HG03460 (cell line): Measurements from ENCODE around the gene LTBR.

ENCODE experiments used
- ATAC-seq: cut with Tn5 transposase; IDR thresholded peaks from one replicate; pipeline ENCODE4 v1.9.1; 2021; ENCODE audit not compliant: unreplicated experiment

LTBR gene

DNA sequence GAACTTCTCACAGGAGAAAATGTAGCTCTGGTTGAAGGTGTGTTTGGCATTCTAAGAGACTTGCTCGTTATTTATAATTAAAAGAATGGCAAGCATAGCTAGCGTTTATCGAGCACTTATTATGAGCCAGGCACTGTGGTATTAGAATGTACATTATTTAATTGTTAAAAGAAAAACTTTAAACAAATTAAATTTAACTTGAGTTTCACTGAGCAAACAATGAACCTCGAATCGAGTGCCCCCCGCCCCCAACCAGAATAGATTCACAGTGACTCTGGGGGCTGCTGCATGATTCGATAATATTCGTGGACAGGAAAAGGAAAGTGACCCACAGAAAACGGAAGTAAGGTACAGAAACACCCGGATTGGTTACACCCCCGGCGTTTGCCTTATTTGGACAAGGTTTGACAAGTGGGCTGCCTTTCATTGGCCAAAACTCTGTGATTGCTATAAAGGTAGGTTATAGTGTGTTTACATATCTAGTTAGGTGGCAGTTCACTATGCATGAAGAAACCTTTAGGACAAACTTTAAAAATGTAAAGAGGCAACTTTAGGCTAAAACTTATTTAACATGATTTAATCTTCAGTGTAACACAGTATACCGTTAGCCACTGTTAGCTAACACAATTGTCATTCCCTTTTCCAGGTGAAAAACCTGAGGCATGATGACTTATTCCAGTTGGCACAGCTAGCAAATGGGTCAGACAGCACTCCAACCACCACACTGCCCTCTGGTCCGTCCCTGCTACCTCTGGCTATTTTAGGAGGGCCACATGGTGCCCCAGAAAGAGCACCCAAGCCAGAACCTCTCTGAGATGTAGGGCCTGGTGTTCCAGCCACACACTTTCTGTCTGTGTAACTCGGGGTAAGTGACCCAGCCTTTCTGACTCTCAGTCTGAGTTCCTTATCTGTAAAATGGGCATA, 15.7 kb upstream of the LTBR start:
- no peak for ATAC-seq

DNA sequence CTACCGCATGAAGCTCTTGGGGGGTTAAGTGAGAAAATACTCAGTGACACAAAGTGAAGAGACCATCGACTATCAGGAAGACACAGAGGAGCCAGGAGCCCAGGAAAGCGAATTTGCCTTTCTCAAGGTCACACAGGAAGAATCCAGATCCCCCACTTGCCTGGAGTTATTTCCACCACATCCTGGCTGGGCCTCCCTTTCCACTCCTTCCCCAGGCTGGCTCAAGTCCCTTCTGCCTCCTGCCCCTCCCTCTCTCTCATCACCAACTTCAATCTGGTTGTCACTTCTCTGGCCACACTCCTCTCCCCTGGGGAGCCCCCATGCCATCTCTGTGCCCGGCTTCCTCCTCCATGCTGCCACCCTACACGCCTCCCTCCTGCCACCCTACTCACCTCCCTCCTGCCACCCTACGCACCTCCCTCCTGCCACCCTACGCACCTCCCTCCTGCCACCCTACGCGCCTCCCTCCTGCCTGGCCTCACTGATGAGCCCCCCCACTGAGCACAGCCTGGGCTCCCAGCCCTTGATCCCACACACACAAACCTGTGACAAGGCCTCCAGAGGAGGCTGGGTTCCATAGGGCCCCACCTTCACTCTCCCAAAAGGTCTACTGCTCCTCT, 14.9 kb upstream of the LTBR start:
- ATAC-seq: no peak

DNA sequence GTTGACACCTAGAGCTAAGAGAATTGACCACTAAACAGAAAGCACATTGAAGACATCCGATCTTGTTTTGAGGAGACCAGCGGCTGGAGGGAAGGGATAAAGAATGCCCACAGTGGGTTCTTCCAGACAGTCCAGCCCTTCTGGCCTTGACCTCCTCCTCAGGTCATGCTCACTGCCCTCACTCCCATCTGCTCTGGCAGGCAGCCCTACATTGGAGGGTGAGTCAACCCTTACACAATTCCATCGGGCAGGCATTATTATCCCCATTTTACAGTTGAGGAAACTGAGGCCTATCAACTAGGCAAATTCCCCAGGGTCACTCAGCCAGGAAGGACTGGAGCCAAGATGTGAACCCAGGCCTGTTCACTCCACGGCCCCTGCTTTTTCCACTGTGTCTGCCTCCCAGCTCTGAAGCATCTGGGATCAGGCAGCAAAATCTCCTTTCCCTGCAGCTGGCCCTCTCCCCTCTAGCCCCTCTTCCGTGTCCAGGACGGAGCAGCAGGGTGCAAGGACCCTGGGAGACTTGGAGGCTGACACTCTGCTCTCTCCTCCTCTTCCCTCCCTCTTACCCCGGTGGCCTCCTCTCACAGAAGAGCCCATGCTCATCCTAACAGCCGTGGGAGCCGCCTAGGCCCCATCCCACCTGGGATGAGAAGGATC, 13.9 kb upstream of the LTBR start:
- ATAC-seq: no peak

DNA sequence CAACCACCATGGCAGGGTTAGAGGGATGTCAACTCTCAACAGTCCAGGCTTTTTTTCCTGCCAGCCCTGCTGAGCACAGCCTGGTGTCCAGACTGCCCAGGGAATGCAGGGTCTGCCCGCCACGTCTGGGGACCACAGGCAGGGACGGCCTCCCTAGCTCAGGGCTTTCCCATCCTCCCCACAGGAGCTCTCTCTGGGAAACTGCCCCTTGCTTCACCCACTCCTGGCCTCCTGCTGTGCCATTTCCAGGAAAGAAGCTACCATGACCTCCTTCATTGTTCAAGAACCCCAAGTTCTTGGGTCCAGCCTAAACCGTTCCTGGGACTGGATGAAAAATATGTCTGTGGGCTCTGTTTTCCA, 13.4 kb upstream of the LTBR start:
- no peak for ATAC-seq

DNA sequence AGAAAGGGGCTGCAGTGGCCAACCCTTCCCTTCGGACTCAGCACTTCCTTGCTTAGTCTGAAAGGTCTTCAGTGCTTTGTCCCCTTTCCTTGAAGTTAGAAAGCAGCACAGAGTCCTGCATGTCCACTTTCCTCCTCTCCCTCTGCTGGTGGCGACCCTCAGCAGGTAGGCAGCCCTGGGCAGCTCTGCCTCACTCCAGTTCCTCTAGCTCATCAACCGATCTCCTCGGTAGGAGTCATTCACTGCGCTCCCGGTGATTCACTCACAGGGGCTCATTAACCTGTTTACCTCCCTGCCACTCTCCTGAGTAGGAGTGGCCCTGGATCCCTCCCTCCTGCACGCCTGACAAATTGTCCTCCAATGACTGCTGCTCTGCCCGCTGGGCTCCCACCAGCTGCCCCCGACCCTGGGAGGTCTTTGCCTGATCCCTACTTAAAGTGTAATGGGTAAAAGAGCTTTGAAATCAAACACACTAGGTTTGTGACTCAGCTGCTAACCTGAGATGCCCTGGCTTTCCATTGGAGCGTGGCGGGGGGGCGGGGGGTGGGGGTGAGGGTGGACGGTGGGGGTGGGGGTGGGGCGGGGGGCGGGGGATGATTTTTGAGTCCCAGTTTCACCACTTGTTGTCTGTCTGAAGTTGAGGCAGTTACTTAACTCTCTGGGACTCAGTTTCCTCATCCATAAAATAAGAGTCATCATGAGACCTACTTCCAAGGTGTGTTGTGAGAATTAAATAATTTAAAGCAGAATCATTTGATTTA, 12.8 kb upstream of the LTBR start:
- no peak for ATAC-seq

DNA sequence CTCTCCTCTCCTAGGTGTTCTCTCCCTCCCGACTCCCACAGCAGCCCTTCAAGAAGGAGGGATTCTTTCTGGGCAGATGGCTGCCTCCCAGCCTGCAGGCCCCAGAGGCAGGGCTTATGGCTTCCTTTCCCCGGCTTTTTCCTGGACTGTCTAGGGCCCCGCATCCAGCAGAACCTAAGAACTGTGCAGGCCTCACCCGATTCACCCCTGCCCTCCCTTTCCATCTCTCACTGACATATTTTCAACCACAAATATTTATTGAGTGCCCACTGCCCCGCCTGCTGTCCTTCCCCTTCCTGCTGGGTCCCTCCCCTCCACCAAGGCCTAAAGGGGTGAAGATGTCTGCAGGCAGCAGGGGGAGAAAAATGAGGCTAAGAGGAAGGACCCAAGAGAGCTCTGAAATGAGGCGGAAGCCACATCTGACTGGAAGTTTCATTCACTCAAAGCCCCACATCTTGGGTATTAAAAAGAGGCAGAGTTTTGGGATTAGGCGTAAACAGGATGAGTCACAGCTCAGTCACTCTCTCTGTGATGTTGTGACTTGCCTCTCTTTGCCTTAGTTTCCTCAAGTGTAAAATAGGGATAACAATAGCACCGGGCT, 11.5 kb upstream of the LTBR start:
- no peak for ATAC-seq

DNA sequence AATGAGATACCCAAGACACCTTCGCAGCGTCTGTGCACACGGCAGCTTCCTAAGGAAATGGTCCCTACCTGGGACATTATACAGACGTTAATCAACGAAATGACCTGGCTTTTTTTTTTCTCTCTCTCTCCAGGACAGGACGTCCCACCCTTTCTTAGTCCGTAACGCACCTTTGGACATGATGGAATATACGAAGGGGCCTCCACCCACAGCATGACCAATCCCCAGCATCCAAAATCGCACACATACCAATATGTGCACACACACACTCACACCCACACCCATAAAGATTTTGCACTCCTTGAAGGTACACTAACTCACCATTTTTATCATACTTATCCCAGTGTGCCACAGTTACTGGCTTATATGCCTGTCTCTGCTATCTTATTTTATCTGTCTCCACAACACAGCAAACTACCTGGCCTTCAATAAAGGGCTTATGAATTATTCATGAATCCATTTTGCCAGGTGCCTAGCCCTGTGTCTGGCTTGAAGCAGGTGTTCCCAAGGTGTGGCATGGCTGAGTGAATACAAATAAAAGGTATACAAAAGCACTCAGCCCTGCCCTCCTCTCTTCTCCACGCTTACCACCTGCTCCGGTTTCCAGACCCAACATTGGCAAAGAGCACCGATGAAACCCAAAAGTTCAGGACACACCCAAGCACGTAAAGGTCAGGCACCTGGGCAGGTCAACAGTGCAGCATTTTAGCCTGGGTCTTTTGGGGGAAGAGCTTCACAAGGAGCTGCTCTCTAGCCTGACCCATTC, 10.8 kb upstream of the LTBR start:
- ATAC-seq: no peak

DNA sequence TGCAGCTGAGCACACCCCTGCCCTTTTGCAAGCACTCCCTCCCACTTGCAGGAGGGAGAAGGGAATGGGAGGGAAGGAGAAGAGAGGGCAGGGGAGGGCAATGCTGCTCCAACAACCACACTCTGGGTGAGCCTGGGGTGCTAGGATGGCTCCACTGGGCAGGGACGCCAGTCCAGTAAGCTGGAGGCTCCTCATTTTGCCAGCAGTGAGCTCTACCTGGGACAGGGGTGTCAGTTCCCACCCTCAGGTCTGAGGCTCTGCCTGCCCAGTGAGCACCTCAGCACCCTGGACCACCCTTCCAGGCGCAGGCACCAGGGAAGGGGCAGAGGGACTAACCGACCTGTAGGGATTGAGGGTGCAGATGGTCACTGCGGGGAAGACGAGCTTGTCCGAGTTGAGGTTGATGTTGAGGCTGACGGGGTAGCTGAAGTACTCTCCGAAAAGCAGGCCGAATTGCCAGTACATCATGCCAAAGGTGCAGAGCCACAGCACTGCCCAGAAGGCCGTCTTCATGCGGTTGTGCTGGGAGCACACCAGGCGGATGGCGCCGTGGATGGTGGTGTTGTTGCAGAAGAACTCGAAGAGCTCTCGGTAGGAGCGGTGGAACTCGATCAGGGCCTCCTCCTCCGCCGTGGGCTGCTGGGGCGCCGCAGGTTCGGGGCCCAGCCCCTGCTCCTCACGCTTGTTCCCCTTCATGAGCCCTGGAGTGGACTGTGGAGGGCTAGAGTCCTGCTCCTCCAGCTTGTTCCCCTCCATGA, 9.8 kb upstream of the LTBR start:
- no peak for ATAC-seq

DNA sequence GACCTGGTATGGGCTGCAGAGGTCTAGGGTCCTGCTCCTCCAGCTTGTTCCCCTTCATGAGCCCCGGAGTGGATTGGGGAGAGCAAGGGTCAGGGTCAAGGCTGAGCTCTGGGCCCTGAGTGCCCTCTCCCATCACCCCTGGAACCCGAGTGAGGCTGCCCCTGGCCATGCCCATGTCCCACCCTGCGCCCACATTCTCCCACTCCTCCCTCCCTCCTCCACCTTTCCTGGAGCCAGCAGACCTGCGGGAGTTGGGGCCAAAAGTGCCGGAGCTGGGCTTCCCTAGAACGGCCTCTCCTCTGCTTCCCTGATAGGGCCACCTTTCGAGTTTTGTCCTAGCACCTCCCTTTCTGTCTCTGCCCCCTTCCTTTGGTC, 9.2 kb upstream of the LTBR start:
- ATAC-seq: no peak

DNA sequence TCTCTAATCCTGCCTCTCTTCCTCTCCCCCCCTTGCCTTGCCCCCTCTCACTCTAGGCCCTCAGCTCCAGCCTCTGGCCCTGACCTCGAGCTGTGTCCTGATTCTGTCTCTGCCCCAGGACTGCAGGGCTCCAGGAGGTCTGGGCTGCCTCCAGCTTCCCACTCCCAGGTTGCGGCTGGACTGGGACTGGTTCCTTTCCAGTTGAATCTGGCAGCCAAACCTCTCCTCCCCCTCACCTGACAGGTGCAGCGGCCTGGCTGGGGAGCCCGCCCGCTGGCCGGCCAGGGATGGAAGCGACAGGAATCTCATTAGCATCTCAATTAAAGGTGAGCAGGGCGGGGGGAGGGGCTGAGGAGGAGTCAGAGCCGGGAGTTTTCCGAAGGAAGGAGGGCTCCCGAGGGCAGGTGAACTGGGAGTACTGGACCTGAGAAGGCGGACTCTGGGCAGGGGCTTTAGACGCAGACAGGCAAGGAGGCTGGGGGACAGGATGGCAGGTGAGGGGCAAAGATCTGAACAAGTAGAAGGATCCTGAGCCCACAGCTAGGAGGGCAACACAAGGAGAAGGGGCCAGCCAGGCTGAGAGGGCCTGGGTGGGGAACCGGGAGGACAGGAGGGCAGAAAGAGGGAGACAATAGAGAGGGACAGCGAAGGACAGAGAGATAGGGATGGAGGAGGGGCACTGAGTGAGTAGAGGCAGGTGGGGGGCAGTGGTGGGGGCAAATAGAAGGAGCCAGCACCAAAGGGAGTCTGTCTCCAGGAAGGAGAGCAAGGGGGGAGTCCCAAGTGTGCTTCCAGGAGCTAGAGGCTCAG, 8.5 kb upstream of the LTBR start, which contains the start of gene SCNN1A:
Gene SCNN1A, minus strand, starts transcription at position 295 of the 810 bp plus-strand sequence. CDS start 780 bp downstream, outside the sequence.
- ATAC-seq: no peak

DNA sequence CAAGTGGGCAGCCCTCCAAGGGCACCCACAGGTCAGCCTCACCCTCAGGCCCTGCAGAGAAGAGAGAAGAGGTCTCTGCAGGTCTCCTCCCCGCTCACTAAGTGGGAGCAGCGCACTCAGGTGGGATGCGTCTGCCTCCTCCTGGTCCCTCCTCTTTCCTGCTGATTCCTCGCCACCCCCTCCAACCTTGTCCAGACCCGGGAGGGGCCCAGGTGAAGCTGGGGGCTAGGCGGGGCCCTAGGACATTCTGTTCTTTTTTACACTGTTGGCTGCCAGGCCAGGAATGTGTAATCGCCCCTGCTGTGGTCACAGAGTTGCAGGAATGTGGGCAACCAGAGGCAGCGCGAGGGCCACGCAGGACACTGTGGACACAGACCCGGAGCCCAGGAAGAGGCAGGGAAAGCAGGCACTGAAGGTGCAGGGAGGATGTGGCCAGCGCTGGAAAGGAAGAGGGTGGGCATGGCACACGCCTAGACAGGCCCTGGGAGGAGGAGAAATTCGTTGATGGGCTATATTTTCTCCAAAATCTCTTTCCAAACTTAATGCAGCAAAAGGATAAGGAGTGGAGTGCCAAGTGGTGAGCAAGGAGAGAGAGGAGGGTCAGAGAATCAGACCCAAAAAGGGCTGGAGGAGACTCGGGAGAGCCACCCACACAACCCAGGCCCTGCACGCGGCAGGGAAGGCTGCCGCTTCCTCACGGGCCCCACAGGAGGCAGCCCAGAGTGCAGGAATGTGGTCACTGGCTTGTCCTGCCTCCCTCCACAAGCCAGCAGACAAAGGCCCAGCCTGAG, 7.7 kb upstream of the LTBR start:
- no peak for ATAC-seq

DNA sequence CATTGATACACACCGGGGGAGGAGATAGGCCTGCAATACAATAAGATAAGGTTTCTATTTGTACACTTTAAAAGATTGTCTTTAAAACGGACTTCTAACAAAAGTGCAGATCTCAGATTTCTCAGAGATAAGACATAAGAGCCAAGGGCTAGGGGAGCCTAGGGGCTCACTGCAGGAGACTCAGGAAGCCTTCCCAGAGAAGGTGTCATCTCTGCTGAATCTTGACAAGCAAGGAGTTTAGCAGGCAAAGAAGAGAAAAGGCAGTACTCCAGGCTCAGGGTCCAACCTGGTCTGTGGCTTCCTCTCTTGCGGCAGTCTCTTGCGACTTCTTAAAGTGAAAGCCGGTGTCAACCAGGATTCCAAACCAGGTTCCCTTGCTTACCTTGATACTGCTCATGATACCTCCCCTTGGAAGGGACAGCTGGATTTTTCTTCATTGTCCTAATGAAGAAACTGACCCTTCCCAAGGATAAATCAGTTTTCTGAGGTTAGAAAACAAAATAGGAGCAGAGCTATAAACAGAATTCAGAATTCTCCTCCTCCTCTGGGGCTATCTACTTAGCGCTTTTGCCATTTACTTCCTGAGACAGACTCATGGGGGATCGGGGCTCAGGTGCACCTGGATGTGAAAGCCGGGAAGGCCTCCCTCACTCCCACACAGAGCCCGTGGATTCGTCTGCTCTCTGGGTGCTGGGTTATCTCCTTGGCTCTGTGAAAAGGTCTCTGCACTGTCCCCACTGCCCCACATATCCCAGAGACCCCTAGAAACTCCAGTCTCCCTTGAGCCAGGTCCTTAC, 6.9 kb upstream of the LTBR start:
- no peak for ATAC-seq

DNA sequence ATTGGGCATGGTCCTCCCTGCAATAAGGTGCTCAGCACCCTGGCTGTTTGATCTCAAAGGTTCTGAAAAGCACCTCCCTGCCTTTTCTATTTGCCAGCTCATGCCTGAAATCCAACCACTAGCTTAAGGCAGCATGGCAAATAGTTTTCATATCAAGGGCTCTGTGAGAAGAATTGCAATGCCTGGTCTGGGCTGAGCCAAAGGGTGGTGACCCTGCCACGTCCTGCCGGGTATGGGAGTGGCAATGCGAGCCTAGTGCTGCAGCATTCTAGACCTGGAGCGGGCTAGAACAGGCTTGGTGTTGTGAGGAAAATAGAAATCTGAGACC, 6.3 kb upstream of the LTBR start:
- no peak for ATAC-seq

DNA sequence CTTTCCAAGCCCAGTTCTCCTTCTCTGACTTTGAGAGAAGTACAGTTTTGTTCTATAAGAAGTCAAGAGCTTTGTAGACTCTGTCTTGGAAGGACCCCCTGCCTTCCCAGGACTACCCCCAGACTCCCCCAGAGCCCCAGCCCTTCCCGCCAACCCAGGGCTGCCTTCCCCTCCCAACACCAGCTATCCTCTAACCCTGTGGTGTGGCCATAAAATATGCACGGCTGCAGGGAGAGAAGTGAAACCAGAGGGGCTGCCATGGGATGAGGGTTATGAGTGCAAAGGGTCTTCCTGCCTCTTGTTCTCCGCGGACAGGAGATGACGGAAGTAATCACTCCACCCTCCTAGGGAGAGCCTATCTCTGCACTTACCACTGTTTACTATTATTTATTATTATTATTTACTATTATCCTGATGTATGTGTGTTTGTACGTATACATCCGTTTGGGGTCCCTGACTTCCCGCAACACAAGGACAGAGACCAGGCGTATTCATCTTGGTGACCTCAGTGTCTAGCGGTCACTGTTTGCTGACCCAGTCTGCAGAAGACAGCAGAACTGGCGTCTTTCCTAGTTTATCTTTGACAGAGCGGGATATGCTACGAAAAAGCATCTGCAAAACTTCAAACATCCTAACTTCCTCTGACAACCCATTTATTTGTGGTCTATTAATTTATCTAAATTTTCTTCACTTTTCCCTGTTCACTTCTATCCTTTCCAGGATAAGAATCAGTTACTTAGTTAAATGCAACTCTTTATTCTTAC, 5.1 kb upstream of the LTBR start:
- no peak for ATAC-seq

DNA sequence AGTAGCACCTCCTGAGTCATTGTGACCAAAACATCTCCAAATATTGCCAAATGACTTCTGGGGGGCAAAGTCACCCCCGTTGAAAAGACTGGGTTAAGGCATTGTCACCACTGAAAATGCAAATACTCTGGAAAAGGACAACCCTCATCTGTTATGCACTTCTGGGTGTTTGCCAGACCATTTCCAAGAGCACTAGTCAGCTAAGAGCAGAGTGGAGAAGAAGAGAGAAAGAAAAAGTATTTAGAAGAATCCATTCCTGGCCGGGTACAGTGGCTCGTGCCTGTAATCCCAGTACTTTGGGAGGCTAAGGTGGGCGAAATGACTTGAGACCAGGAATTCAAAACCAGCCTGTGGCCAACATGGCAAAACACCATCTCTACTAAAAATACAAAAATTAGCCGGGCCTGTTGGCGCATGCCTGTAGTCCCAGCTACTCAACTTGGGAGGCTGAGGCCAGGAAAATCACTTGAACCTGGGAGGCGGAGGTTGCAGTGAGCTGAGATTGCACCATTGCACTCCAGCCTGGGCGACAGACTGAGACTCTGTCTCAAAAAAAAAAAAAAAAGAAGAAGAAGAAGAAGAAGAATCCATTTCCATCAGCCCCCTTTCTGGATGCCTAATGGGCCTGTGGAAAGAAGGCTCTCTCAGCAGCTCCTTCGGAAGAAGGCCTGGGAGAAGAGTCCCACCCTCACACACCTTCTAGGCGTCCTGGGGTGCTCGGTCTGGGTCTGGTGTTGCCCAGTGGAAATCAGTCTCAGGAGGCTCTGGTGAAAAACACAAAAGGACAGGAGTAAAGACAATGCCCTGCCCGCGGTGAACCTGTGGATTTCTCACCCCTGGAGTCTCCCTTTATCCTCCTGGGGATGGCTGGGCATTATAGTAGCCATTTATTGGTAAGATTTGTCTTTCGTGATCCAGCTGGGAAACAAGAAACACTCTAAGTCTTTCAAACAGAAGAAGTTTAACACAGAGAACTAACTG, 3.5 kb upstream of the LTBR start:
- ATAC-seq: no peak
